ENCODE data around the gene PSD4.

Gene PSD4

DNA sequence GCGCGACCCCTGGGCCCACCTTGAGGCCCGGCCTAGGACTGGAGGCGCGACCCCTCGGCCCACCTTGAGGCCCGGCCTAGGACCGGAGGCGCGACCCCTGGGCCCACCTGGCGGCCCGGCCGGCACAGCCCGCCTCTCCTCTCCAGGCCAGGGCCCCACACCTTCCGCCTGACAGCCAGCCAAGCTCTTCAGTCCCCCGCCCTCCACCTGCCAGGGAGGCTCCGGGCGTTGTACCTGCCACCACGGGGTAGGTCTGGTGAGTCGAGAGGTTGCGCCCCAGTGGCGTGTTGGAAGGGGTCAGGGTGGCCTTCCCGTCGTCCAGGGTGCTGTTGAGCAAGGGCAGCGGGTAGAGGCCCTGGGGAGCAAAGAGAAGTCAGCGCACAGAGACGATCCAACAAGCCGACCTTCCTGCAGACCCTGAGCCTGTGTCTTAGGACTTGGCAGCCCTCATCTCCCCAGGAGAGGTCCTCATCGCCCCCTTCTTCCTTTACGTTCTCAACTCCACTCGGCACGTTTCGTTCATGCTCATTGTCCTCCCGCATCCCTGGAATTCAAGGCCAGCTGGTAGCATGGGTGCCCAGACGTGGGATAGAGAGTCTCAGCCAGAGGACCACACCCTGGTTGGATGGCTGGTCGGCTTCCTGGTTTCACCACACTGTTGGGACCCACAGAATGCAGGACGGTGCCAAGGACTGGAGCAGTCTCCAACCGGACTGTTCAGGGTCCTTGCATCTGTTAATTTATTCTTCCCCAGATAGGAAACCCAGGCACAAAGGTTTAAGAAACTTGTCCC, 62.8 kb downstream of the PSD4 start:
- Histone ChIP-seq H3K27ac (ENCODE audit: poor library complexity, severe bottlenecking) (no peak overlapping the region), H3K36me3 (ENCODE audit: low read depth) (no peaks in the 10 kb centered on the region), H3K4me3 (ENCODE audit: severe bottlenecking) (no peak overlapping the region), H3K27me3 (ENCODE audit: insufficient read depth, poor library complexity, severe bottlenecking) (no peaks in the 10 kb centered on the region), H3K4me1 (ENCODE audit: insufficient read depth, poor library complexity, severe bottlenecking) (peaks cover 22% of the 10 kb centered on the region), H3K9me3 (ENCODE audit: severe bottlenecking) (no peaks in the 10 kb centered on the region)
- no peak for ATAC-seq (ENCODE audit: low read depth)
- DNase-seq (ENCODE audit: low spot score), result no peak
- TF ChIP-seq, protein P1, sequence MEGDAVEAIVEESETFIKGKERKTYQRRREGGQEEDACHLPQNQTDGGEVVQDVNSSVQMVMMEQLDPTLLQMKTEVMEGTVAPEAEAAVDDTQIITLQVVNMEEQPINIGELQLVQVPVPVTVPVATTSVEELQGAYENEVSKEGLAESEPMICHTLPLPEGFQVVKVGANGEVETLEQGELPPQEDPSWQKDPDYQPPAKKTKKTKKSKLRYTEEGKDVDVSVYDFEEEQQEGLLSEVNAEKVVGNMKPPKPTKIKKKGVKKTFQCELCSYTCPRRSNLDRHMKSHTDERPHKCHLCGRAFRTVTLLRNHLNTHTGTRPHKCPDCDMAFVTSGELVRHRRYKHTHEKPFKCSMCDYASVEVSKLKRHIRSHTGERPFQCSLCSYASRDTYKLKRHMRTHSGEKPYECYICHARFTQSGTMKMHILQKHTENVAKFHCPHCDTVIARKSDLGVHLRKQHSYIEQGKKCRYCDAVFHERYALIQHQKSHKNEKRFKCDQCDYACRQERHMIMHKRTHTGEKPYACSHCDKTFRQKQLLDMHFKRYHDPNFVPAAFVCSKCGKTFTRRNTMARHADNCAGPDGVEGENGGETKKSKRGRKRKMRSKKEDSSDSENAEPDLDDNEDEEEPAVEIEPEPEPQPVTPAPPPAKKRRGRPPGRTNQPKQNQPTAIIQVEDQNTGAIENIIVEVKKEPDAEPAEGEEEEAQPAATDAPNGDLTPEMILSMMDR (IDR thresholded peaks at IDR 0.05; ENCODE audit: poor library complexity, severe bottlenecking), result no peak

DNA sequence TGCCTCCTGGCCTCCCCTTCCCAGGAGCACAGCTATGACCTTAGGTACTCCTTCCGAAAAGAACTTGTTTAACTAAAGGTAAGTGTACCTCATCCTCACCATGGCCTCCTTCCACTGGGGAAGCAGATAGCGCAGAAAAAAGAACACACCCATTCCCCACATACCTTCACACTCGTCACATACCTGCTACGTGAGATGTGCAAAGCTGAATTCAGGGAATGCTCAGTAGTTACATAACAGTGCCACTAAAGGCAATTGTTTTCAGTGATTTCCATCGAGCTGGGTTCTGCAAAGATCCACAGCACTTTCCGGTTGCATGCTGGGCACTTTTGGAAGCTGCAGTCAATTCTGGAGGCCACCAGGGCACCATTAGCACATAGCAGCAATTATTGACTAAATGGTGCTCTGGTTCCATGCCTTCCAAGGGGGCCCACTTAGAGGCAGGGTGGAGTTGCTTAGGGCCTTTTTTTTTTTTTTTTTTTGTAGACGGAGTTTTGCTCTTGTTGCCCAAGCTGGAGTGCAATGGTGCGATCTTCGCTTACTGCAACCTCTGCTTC, 63.9 kb downstream of the PSD4 start:
- Histone ChIP-seq H3K4me1 (ENCODE audit: insufficient read depth, poor library complexity, severe bottlenecking) (peaks cover 26% of the 10 kb centered on the region), H3K9me3 (ENCODE audit: severe bottlenecking) (no peaks in the 10 kb centered on the region), H3K36me3 (ENCODE audit: low read depth) (no peaks in the 10 kb centered on the region), H3K4me3 (ENCODE audit: severe bottlenecking) (no peak overlapping the region), H3K27ac (ENCODE audit: poor library complexity, severe bottlenecking) (no peak overlapping the region), H3K27me3 (ENCODE audit: insufficient read depth, poor library complexity, severe bottlenecking) (no peaks in the 10 kb centered on the region)
- TF ChIP-seq, protein P1 (IDR thresholded peaks at IDR 0.05; ENCODE audit: poor library complexity, severe bottlenecking), result no peak
- ATAC-seq (ENCODE audit: low read depth) (no peak), DNase-seq (ENCODE audit: low spot score) (no peak)

DNA sequence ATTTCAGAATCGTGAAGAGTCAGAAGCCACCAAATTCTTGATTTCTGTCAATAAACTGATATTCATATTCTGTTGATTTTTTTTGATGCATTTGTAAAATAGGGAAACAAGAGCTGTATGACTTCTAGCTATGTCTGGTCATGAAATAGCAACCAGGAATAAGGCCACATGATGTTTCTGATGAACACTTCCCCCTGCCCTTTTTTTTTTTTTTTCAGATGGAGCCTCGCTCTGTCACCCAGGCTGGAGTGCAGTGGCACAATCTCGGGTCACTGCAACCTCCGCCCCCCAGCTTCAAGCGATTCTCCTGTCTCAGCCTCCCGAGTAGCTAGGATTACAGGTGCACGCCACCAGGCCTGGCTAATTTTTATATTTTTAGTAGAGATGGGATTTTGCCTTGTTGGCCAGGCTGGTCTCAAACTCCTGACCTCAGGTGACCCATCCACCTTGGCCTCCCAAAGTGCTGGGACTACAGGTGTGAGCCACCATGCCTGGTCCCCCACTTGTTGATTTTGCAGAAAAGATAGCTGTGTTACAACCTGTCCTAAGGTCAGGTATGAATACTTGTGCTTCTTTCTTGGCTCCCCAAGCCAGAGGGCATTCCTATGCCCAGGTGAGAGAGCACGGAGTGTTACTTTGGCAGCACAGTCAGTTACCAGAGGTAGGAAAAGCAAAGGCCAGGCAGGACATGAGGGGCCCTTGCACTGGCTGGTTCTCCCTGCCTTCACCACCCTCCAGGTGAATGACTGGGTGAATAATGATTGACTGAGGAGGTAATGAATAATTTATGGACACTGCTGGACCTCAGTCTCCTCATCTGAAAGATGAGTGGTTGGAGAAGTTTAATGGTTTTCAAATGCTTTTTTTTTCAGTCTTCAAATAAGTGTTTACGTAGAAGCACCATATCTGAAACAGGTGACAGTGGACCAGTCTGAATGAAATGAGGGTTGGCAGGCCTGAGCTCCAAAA, 65.4 kb downstream of the PSD4 start:
- Histone ChIP-seq H3K4me3 (ENCODE audit: severe bottlenecking) (no peak overlapping the region), H3K27ac (ENCODE audit: poor library complexity, severe bottlenecking) (peak overlapping the region; percentile 95), H3K4me1 (ENCODE audit: insufficient read depth, poor library complexity, severe bottlenecking) (peaks cover 26% of the 10 kb centered on the region), H3K9me3 (ENCODE audit: severe bottlenecking) (no peaks in the 10 kb centered on the region), H3K36me3 (ENCODE audit: low read depth) (no peaks in the 10 kb centered on the region), H3K27me3 (ENCODE audit: insufficient read depth, poor library complexity, severe bottlenecking) (no peaks in the 10 kb centered on the region)
- ATAC-seq (ENCODE audit: low read depth), result no peak
- no peak for DNase-seq (ENCODE audit: low spot score)
- TF ChIP-seq, protein P1 (IDR thresholded peaks at IDR 0.05; ENCODE audit: poor library complexity, severe bottlenecking), result no peak

DNA sequence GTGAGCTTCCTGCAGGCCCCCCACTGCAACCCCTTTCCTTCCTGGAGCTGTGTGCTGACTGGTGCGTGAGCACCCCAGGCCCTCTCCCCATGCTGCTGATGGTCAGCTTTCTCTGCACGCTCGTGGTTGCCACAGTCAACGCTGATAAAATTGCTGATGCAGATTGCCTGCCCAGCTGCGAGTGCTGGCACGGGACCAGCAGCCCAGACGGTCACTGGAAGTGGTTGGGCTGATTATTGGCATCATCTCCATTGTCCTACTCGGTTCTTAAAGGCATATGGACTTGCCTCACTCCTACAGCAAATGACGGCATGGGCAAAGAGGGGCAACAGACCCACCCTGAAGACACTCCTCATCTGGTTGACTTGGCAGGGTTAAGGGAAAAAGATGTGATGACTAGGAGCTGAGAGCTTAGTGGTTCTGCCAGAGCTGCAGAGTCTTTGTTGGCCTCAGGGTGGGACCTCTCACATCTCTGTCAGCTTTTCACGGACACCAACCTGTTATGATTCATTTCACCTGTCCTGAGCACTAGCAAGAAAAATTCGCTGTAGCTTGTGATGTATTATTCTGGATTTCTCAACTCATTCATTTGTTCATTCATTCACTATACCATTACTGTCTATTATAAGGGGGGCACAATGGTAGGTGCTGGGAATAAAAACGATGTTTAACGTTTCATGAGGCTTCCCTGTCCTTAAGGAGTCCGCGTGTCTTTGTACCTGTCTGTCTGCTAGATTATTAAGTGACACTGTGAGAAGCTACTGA, 66.6 kb downstream of the PSD4 start:
- Histone ChIP-seq H3K4me1 (ENCODE audit: insufficient read depth, poor library complexity, severe bottlenecking) (peaks cover 26% of the 10 kb centered on the region), H3K4me3 (ENCODE audit: severe bottlenecking) (no peak overlapping the region), H3K9me3 (ENCODE audit: severe bottlenecking) (no peaks in the 10 kb centered on the region), H3K36me3 (ENCODE audit: low read depth) (no peaks in the 10 kb centered on the region), H3K27ac (ENCODE audit: poor library complexity, severe bottlenecking) (peak overlapping the region; percentile 95), H3K27me3 (ENCODE audit: insufficient read depth, poor library complexity, severe bottlenecking) (no peaks in the 10 kb centered on the region)
- DNase-seq (ENCODE audit: low spot score), result peak; percentile 78
- TF ChIP-seq, protein P1 (IDR thresholded peaks at IDR 0.05; ENCODE audit: poor library complexity, severe bottlenecking), result no peak
- ATAC-seq (ENCODE audit: low read depth), result peak; percentile 68

All from RWPE2 (cell line).